ENCODE results near the gene NRXN3.

Gene NRXN3

DNA sequence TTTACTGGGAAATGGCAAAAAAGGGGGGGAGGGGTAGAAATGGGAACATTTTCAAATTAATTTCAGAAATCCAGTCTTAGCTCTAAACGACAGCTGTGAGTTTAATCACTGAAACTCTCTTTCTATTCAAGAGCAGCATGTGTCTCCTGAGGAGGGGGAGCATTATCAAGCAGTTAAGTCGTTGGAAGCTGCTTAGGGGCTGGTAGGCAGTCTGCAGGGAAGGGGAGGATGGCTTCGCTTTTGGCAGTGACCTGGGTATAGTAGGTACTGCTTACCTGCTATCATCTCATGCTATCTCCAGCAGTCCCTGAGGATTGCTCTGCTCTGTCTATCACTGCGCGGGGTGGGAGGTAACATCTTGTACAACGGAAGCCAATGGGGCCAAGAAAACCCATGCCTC is 567.4 kb downstream of the NRXN3 start:
- in situ Hi-C loops (cut with HindIII; ENCODE audit: low sequenced_read_pairs) = no loop called here
- H3K4me3 ChIP-seq (ENCODE audit: low read depth, low read length) = no peak overlapping the region
- DNase-seq (ENCODE audit: low read depth) = no peak
- TF ChIP-seq CTCF (IDR thresholded peaks at IDR 0.05; ENCODE audit: low read depth, low read length, missing control alignments) = no peak

DNA sequence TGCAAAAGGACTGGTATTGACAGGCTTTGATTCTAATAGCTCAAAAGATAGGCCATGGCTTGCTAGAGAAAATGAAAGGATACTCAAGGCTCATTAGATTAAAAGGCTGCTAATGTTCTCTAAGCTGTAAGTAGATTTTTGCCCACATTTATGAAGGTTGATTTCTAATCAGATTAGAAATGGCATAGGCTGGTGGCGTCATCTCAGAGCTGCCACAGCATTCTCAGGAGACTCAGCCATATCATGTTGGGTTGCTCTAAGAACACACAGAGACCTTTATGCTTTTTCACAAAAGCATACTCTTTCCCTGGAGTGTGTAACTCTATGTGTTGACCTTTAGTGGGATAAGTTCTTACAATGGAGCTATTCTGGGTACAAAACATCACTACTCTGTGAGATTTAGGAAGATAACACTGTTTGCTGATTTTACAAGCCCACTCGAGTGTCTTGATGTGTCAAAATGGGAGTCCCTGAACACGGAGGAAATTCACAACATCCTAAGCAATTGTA is 576.0 kb downstream of the NRXN3 start:
- in situ Hi-C loops (cut with HindIII; ENCODE audit: low sequenced_read_pairs) = no loop called here
- no peak overlapping the region for H3K4me3 ChIP-seq (ENCODE audit: low read depth, low read length)
- TF ChIP-seq CTCF (IDR thresholded peaks at IDR 0.05; ENCODE audit: low read depth, low read length, missing control alignments) = no peak
- no peak for DNase-seq (ENCODE audit: low read depth)

- no peak for DNase-seq (ENCODE audit: low read depth)
- TF ChIP-seq CTCF (IDR thresholded peaks at IDR 0.05; ENCODE audit: low read depth, low read length, missing control alignments) = no peak
- in situ Hi-C loops (cut with HindIII; ENCODE audit: low sequenced_read_pairs) = no loop called here
- no peak overlapping the region for H3K4me3 ChIP-seq (ENCODE audit: low read depth, low read length)
Measured at GRCh38 chr14:78747813-78748212, 577.6 kb downstream of the NRXN3 start.

DNA sequence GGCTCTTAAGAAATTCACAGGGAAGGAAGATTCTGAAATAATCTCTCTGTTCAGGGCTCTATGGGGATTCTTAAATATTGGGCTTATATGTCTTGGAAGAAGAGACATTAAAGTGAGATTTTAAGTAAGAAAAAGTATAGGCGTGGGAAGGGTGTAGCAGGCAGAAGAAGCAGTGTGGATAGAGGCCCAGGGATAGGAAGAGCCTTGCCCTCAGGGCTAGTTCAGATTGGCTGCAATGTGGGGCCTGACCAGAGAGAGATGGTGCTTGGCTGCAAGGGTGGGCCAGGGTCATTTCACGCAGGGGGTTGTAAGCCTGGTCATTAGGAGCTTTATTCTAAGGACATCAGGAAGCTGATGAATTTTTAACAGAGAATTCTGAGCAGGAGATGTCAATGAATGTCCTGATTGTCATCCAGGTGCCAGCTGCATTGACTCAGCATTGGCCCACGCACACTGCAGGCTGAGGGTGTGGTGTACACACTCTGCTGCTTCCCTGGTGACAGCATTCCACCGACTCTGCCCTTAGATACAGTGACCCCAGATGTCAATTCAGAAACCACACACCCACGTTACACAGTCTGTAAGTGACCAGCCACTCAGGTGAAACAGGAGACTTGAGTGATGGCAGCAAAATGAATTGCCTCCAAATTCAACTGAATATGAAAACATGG is 582.5 kb downstream of the NRXN3 start:
- in situ Hi-C loops (cut with HindIII; ENCODE audit: low sequenced_read_pairs) = no loop called here

DNA sequence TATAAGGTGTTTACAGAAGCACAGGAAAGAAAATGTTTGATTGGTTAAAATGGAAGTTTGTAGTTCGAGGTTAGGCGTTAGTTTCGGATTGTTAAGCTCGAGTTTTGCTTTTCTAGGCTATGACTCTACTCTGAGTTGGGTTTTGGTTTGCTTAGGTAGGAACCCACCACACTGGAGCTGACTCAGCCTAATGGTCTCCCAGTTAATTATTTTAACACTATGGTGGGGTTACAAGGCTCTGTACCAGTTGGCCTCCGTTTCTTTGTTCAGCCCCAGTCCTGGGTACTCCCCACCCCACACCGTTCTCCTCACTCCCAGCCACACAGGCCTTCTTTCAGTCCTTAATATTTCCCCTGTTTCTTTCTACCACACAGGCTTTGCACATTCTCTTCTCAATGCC is 583.9 kb downstream of the NRXN3 start:
- H3K4me3 ChIP-seq (ENCODE audit: low read depth, low read length) = no peak overlapping the region
- in situ Hi-C loops (cut with HindIII; ENCODE audit: low sequenced_read_pairs) = no loop called here
- no peak for TF ChIP-seq CTCF (IDR thresholded peaks at IDR 0.05; ENCODE audit: low read depth, low read length, missing control alignments)
- no peak for DNase-seq (ENCODE audit: low read depth)

More for the DNA sequence above, 582.5 kb downstream of the NRXN3 start:
- H3K4me3 ChIP-seq (ENCODE audit: low read depth, low read length) = no peak overlapping the region
- DNase-seq (ENCODE audit: low read depth) = no peak
- no peak for TF ChIP-seq CTCF (IDR thresholded peaks at IDR 0.05; ENCODE audit: low read depth, low read length, missing control alignments)

GRCh38 chr14:78758333-78758732 is 588.2 kb downstream of the NRXN3 start:
- in situ Hi-C loops (cut with HindIII; ENCODE audit: low sequenced_read_pairs) = no loop called here
- H3K4me3 ChIP-seq (ENCODE audit: low read depth, low read length) = no peak overlapping the region
- peak; percentile 36 for DNase-seq (ENCODE audit: low read depth)
- peak; percentile 81 for TF ChIP-seq CTCF (IDR thresholded peaks at IDR 0.05; ENCODE audit: low read depth, low read length, missing control alignments)

Measured in astrocyte of the cerebellum (primary cell).